HepG2 (cell line): Measurements from ENCODE around the gene RREB1. TPM values are rescaled to one million over a fixed set of nuclear protein-coding genes. Genes with fewer than 3 reads are reported as not detected.

Experiments
- DZIP1 ChIP-seq: sonication (generic); formaldehyde crosslinking; IDR thresholded peaks from 2 replicates; pipeline ENCODE4 v1.5.0; 2020; ENCODE audit warnings: mild to moderate bottlenecking, missing genetic modification reagents
- FUBP1 ChIP-seq: sonication (generic); formaldehyde crosslinking; IDR thresholded peaks from 2 replicates; pipeline ENCODE4 v1.5.1; 2020; ENCODE audit warnings: missing genetic modification reagents, mild to moderate bottlenecking, borderline replicate concordance
- HDAC1 ChIP-seq: sonication (generic); formaldehyde crosslinking; IDR thresholded peaks from 2 replicates; pipeline ENCODE4 v1.5.1; 2020; ENCODE audit warnings: mild to moderate bottlenecking, missing genetic modification reagents
- HIC2 ChIP-seq: sonication (generic); formaldehyde crosslinking; IDR thresholded peaks from 2 replicates; pipeline ENCODE4 v1.9.0; 2022; ENCODE audit warnings: low read depth, missing genetic modification reagents
- HNF1B ChIP-seq: sonication (generic); formaldehyde crosslinking; IDR thresholded peaks from 2 replicates; pipeline ENCODE4 v1.5.1; 2020; ENCODE audit warnings: mild to moderate bottlenecking, moderate library complexity, missing genetic modification reagents
- KLF6 ChIP-seq: IDR thresholded peaks from 2 replicates; pipeline ENCODE4 v1.8.0; 2016; ENCODE audit warnings: missing biosample characterization, missing genetic modification reagents
- MEIS2 ChIP-seq: sonication (generic); formaldehyde crosslinking; IDR thresholded peaks from 2 replicates; pipeline ENCODE4 v1.9.0; 2021; ENCODE audit warnings: mild to moderate bottlenecking, missing genetic modification reagents
- MTERF4 ChIP-seq: sonication (generic); formaldehyde crosslinking; IDR thresholded peaks from 2 replicates; pipeline ENCODE4 v1.8.0; 2023; ENCODE audit warnings: mild to moderate bottlenecking, missing genetic modification reagents
- SAFB2 ChIP-seq: sonication (generic); formaldehyde crosslinking; IDR thresholded peaks from 2 replicates; pipeline ENCODE4 v1.5.1; 2020; ENCODE audit warnings: missing genetic modification reagents, low read depth, mild to moderate bottlenecking, borderline replicate concordance
- SYNCRIP ChIP-seq: fragments of 200-400 bp; formaldehyde crosslinking; IDR thresholded peaks from 2 replicates; pipeline ENCODE4 v1.6.1; 2018; ENCODE audit warnings: mild to moderate bottlenecking, low read depth, low read length; ENCODE audit not compliant: insufficient read depth
- ZBTB1 ChIP-seq: sonication (generic); formaldehyde crosslinking; IDR thresholded peaks from 2 replicates; pipeline ENCODE4 v1.4.0; 2020; ENCODE audit warnings: missing genetic modification reagents, borderline replicate concordance
- ZBTB7A ChIP-seq: sonication (generic); formaldehyde crosslinking; IDR thresholded peaks from 2 replicates; pipeline ENCODE4 v1.8.0; 2022; ENCODE audit warnings: mild to moderate bottlenecking, missing genetic modification reagents
- ZFY ChIP-seq: sonication (generic); formaldehyde crosslinking; IDR thresholded peaks from 2 replicates; pipeline ENCODE4 v1.4.0; 2020; ENCODE audit warnings: missing genetic modification reagents
- ZNF451 ChIP-seq: sonication (generic); formaldehyde crosslinking; IDR thresholded peaks from 2 replicates; pipeline ENCODE4 v1.5.0; 2020; ENCODE audit warnings: mild to moderate bottlenecking, missing genetic modification reagents
- ZNF580 ChIP-seq: IDR thresholded peaks from 2 replicates; pipeline ENCODE4 v1.6.1; 2016; ENCODE audit warnings: low read depth, borderline replicate concordance
- polyA plus RNA-seq, 8 experiments: library from polyadenylated mRNA; depleted of rRNA in 3 of 8; stranded (reverse) in 7 of 8; unstranded in 1 of 8; fragments of >200 nt; fragmentation: Illumina TruSeq in 4 of 8; extraction: Trizol in 4 of 8; gene quantifications; 2 replicates each; pipeline versions ENCODE4 v1.2.1 to v1.2.3, GENCODE V29; 2011 to 2016; ENCODE audit warnings: low read depth in 4 of 8, missing spikeins in 1 of 8, mixed read lengths in 1 of 8; ENCODE audit not compliant: insufficient read depth in 1 of 8
- total RNA-seq, 5 experiments: library from RNA; depleted of rRNA; stranded (reverse); fragments of >200 nt; fragmentation: Illumina TruSeq; extraction: Trizol; gene quantifications; 2 replicates each; pipeline ENCODE4 v1.2.3, GENCODE V29; 2016; ENCODE audit warnings: low read depth in 1 of 5

RREB1 gene
- total and polyA plus RNA-seq, 2 of the 13 experiments (the other 11 are each of a cell fraction or from before 2014, with no cell fraction given), result 6.1 to 23.2 TPM

- TF ChIP-seq DZIP1 (CRISPR knock-in tag) (no peak), SAFB2 (no peak), MTERF4 (CRISPR knock-in tag) (no peak), MEIS2 (no peak), ZFY (no peak; the same call in 1 of the 2 replicates), HIC2 (CRISPR knock-in tag) (peak; percentile 81), ZBTB1 (CRISPR knock-in tag) (no peak), ZBTB7A (CRISPR knock-in tag) (no peak), ZNF451 (CRISPR knock-in tag) (no peak), HNF1B (CRISPR knock-in tag) (peak; percentile 74; the same call in 1 of the 2 replicates), FUBP1 (no peak), HDAC1 (CRISPR knock-in tag) (peak; percentile 91), SYNCRIP (no peak), KLF6 (no peak), ZNF580 (CRISPR knock-in tag) (peak; percentile 61; the same call in 1 of the 2 replicates)
Observed at GRCh38 chr6:7138921-7139358, 31.2 kb downstream of the RREB1 start (continued).
